Omental fat pad (tissue), 4 donors: ENCODE measurements around the gene NHS. TPM values are rescaled to one million over a fixed set of nuclear protein-coding genes. Genes with fewer than 3 reads are reported as not detected.
"Not testable (repeated sequence)": the region's sequence is repeated elsewhere in the genome, so short reads cannot be mapped to it uniquely, and the experiment has no call there.

ENCODE experiments used
- ATAC-seq: fragments of 150-250 bp; one replicate; pipeline ENCODE4 v1.9.1; 2016; ENCODE audit warnings: mild to moderate bottlenecking, moderate library complexity; ENCODE audit not compliant: low FRiP score
- DNase-seq: peaks from one replicate; pipeline ENCODE4 v3.0.0-alpha.2; 2019; ENCODE audit warnings: low spot score
- total RNA-seq, 4 donors: library from RNA; depleted of rRNA; stranded (reverse); fragments of >200 nt; gene quantifications; one replicate each; pipeline ENCODE4 v1.1.0, GENCODE V29; 2016
- TF ChIP-seq, protein P1 (sequence below), 3 donors: fragments of 450-650 bp; IDR thresholded peaks; one replicate each; pipeline ENCODE4 v1.5.1; 2016 to 2017; ENCODE audit warnings: antibody characterized with exemption in 3 of 3, mild to moderate bottlenecking in 3 of 3, moderate library complexity in 2 of 3

NHS gene
- total RNA-seq, 4 donors from 2014 or later: 4.0 to 9.7 (median 7.6) TPM

DNA sequence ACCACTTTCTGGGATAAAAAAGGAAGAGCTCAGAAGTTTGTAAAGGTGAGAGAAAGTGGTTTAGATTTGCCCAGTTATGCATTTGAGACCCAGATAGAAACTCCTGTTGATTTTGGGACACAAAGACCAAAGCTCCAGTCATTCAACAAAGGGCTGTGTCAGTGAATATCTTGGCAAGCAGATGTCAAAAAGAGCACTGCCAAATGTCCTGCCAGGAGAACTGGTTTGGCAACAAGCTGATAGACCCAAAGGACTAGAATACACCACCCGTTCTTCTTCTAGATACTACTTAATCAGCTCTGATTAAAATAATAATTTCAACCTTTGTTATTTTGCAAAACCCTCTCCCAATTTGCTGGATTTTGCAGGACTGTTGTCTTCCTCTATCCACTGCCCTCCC lies 121.4 kb downstream of the NHS start:
- TF ChIP-seq, protein P1, sequence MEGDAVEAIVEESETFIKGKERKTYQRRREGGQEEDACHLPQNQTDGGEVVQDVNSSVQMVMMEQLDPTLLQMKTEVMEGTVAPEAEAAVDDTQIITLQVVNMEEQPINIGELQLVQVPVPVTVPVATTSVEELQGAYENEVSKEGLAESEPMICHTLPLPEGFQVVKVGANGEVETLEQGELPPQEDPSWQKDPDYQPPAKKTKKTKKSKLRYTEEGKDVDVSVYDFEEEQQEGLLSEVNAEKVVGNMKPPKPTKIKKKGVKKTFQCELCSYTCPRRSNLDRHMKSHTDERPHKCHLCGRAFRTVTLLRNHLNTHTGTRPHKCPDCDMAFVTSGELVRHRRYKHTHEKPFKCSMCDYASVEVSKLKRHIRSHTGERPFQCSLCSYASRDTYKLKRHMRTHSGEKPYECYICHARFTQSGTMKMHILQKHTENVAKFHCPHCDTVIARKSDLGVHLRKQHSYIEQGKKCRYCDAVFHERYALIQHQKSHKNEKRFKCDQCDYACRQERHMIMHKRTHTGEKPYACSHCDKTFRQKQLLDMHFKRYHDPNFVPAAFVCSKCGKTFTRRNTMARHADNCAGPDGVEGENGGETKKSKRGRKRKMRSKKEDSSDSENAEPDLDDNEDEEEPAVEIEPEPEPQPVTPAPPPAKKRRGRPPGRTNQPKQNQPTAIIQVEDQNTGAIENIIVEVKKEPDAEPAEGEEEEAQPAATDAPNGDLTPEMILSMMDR (IDR thresholded peaks at IDR 0.05): no peak
- ATAC-seq (no peak), DNase-seq (no peak)

DNA sequence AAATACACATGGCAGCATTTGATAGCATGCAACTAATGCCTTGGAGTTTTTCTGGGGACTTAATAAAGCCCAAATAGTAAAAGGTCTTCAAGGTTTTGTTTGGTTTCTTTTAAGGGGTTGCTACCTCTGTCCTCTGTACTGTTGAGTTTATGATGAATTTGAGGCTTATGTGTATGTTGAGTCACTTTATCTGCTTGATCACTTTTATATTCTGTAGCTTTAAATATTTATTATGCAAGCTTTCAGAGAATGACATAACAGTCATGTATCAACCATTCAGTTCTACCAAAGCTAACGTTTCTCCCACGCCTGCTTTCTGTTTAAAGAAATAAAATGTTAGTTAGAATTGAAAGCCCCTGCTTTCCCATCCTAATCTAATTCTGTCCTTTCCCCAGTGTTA lies 122.2 kb downstream of the NHS start:
- ATAC-seq (no peak), DNase-seq (no peak)
- TF ChIP-seq, protein P1 (IDR thresholded peaks at IDR 0.05): no peak

DNA sequence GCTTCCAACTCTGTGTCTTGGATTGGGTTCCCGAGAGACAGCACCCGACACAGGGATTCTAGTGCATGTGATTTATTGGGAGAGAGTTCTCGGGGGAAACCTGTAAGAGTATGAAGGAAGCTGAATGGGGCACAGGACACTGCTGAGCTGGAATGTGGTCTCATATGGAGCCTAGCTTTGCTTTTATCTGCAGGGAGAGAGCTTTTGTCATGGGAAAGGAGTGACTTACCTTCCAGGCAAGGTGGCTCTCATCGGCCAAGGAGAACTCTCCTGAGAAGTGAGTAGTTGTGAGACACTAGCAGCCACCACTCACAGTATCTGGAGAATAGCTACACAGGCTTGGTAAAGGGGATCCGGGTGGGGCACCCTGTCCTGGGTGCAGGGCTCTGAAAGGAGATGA lies 124.5 kb downstream of the NHS start:
- TF ChIP-seq, protein P1 (IDR thresholded peaks at IDR 0.05): no peak
- ATAC-seq: no peak
- no peak for DNase-seq

DNA sequence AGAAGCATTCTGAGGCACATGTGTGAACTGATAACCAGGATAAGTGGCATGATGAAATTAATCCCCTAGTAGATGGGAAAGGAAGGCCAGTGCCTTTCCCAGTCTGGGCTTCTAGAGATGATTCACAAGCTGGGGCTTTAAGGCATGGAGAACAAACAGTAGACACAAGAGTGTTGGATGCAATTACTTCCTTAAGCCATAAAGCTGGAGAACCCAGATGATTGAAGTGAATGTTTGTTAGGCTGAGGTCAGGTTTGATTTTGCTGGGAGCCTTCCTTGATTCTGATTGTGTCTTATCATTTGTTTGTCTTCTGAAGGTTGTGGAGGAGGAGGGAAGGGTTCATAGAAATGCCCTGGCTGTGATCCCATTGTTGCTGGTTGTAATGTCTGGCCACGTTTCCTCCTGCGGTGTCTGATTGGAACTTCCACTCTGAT lies 125.2 kb downstream of the NHS start:
- TF ChIP-seq, protein P1 (IDR thresholded peaks at IDR 0.05): no peak
- DNase-seq (no peak), ATAC-seq (no peak)

DNA sequence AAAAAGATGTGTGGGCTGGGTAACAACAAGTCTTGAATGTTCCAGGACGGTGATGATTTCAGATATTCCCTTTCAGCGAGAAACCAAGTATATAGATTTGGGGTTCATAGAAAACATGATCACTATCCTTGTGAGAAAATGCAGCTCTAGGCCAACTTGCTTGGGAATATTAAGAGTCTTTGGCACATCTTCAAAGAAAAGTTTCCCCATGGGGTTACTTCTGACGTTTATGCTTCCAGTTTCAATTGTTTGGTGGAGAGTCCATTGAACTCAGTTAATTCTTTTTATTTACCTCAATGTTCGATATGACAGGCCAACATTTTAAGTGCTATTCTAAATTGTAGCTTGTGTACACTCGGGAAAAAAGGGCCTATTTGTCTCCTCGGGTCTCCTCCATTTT lies 126.7 kb downstream of the NHS start:
- no peak for DNase-seq

DNA sequence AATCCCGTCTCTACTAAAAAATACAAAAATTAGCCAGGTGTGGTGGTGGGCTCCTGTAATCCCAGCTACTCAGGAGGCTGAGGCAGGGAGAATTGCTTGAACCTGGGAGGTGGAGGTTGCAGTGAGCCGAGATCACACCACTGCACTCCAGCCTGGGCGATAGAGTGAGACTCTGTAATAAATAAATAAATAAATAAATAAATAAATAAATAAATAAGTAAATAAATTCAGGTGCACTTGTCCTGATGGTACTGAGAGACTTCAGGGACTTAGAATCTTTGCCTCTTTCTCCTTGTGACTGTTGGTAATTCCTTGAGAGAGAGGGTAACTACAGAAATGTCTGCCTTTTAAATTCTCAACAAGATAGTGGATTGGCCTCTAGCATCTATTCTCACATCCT lies 131.4 kb downstream of the NHS start:
- not testable (repeated sequence) for ATAC-seq, DNase-seq

More for the DNA sequence above, 126.7 kb downstream of the NHS start:
- TF ChIP-seq, protein P1 (IDR thresholded peaks at IDR 0.05): no peak
- no peak for ATAC-seq

DNA sequence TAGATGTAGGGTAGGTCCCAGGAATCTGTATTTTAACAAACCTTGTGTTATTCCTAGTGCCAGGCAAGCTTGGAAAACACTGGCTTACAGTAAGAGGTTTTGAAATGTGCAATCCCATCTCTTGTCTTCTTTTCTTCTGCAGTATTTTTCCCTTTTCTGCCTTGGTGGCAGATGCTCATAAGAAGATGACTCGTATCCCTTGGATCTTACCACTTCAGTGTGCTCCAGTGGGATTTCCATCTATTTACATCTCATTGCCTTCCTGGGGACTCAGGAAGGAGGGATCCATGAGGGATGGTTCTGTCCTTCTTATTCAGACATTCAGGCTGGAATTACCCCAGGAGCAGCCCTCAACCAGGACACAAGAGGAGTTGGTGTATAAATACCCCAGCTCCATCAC lies 136.6 kb downstream of the NHS start:
- DNase-seq (no peak), ATAC-seq (no peak)
- TF ChIP-seq, protein P1 (IDR thresholded peaks at IDR 0.05): no peak

DNA sequence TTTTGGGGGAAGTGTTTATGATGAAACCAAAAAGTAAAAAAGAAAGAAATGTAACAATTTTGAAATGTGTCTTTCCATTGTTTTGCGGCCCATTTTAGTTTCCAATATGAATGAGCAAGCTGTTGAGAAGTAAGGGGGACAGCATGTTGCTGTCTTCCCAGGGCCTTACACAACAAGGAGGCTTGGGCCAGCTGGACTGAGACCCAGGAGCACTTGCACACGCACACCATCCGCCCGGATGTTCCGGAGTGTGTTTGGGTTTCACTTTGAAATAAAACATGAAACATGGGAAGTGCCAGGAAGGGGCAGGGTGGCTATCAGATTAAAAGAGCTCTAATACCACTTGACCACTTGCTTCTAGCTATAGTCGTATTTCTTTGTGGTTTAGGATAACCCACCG lies 144.4 kb downstream of the NHS start:
- DNase-seq: no peak
- TF ChIP-seq, protein P1 (IDR thresholded peaks at IDR 0.05): no peak
- no peak for ATAC-seq
